Measurements from ENCODE around the gene JPH3.
"Not testable (repeated sequence)": the region's sequence is repeated elsewhere in the genome, so short reads cannot be mapped to it uniquely, and the experiment has no call there.

The JPH3 gene

DNA sequence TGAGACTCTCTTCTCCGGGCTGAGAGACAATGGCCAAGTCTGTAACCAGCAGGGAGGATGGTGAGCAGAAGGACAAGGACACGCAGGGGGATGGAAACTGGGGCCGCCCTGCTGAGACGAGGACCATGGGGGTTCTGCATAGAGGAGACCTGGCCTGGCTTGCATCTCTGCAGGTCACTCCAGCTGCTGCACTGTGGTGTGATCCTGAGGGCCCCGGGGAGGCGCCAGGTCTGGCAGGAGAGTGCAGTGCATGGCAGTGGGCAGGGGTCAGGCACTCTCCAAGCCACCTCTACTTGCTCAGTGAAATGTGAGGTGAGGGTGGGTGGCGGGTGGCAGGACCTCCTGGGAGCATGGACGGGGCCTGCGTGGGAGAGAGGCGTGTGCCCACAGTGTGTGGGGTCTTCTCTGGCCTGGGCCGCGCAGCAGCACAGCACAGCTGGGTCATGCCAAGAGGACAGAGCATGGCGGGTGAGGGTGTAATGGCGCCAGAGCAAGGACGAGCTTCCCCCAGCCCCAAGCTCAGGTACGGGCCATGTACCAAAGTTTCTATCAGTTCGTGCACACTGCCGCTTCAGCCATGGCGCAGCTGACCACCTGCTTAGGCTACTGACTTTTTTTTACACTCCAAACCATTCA is 120.4 kb downstream of the JPH3 start:
- no peak for DNase-seq

GRCh38 chr16:87723226-87723623 is 120.9 kb downstream of the JPH3 start:
- DNase-seq: peak; percentile 93

DNA sequence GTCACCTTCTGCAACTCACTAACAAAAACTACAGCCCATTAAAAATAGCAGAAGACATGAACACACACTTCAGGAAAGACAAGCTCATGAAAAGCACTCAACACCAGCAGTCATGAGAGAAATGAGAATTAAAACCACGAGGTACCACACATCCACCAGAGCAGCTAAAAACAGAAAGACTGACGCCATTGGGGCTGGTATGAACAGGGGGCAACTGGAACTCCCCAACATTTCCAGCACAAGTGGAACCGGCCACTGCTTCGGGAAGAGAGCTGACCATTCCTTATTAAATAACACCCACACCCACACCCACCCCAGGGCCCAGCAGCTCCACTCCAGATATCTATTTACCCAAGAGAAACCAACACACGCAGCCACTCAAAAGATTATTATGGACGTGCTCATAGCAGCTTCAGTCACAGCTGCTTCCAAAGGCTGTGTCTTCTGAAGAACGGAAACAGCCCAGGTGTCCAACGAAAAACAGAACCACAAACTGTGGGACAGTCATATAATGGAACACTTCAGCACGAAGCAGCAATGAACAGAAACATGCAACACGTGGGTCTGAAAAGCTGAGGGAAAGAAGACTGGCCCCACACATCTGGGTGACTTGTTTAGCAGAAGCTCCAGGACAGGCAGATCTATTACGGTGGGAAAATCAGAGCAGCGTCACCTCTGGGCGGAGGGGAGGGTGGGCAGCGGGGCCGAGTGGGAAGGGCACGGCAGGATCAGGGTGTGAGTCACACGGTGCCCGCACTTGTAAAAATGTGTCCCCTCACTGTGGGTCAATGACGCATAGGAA is 122.4 kb downstream of the JPH3 start:
- DNase-seq: no peak

DNA sequence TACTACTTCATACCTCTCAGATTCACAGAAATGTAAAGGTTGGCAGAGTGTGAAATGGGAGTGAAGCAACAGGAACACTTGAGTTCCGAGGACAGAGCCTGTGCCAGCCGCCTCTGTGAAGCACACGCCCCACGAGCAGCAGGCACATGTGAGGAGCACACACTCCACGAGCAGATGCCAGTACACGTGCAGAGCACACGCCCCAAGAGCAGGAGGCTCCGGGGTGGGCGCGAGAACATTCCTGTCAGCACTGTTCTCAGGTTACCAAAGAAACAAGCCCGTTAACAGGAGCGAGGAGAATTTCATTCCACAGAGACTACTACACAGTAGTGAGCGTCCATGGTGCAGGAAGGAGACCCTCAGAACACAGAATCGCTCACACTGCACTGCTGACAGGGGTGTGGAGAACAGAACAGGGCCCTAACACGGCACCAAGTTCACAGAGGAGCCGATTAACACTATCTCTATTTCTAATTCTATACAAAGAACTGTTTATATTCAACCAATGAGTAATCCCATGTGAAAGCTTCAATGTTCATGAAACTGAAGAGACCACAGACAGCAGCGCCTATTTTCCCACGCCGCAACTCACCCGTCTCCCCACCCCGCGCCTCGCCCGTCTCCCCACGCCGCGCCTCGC is 123.4 kb downstream of the JPH3 start:
- DNase-seq: no peak

DNA sequence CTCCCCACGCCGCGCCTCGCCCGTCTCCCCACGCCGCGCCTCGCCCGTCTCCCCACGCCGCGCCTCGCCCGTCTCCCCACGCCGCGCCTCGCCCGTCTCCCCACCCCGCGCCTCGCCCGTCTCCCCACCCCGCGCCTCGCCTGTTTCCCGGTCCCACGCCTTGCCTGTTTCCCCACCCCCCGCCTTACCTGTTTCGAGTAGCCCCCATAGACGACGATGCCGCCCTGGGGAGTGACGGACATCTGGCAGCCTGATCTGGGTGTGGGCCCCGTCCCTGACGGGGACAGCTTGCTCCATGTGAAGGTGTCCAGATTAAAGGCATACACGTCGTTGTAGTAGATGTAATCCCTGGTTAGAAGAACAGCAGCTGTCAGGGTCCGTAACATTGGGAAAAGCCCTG is 124.3 kb downstream of the JPH3 start:
- not testable (repeated sequence) for DNase-seq

- no peak for DNase-seq
These were observed 125.0 kb downstream of the JPH3 start for GRCh38 chr16:87727346-87727745.

DNA sequence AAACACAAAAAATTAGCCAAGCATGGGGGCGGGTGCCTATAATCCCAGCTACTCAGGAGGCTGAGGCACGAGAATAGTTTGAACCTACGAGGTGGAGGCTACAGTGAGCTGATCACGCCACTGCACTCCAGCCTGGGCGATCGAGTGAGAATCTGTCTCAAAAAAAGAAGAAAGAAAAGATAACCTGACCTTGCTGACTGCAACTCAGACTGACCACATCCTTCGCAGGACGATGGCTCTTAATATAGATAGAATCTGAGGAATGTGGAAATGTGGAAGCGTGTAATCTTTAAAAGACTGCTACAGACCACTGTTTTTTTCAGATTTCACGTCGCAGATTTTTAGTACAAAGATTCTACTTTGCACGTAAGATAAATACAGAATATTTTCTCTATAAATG is 125.7 kb downstream of the JPH3 start:
- no peak for DNase-seq

GRCh38 chr16:87729266-87729954 is 127.1 kb downstream of the JPH3 start:
- DNase-seq: no peak

- DNase-seq: no peak
These were observed 129.3 kb downstream of the JPH3 start for GRCh38 chr16:87731607-87732006.

- no peak for DNase-seq
These were observed 130.9 kb downstream of the JPH3 start for GRCh38 chr16:87733190-87733589.

DNA sequence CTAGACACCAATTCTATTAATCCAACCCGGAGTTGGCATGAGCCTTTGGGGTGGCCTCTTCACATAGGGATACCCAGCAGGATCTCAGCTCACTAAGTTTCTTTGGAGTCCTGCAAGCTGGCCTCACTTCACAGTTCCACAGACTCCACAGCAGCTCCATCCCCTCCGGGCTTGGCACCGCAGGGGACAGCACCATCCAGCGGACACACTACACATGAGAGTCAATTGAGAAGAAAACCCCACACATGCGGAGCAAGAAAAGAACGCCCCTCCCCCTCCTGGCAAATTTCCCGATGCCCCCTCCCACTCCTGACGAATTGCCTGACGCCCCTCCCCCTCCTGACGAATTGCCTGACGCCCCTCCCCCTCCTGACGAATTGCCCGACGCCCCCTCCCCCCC is 132.3 kb downstream of the JPH3 start:
- DNase-seq: no peak

DNA sequence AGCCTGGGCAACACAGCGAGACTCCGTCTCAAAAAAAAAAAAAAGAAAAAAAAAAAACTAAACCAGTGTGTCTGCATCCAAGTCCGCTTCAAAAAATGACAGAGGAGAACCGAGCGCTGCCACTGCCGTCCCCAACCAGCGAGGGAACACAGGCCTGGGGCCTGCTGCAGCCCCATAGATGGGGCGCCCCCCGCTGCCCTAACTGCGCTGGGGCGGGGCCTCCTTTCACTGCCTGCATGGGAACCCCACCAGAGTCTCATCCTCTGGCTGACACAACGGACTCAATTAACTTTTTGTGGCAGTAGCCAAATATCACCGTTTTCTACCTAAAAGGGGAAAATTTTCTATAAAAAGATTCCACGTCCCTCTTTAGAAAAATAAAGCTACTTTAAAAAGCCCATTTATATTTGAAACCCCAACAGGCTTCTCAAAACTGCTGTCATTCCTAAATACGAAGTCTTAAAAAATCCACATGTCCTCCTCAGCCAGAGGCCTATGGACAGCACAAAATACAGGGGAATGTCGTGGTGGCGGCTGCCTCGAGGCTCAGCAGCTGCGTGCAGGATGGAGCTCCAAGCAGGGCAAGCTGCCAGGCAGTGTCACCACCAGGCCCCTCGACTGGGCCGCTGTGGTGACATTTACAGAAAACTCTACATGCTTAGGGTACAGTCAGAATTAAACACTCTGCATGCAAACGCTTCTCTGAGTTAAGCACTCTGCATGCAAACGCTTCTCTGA is 133.1 kb downstream of the JPH3 start:
- DNase-seq: no peak

DNA sequence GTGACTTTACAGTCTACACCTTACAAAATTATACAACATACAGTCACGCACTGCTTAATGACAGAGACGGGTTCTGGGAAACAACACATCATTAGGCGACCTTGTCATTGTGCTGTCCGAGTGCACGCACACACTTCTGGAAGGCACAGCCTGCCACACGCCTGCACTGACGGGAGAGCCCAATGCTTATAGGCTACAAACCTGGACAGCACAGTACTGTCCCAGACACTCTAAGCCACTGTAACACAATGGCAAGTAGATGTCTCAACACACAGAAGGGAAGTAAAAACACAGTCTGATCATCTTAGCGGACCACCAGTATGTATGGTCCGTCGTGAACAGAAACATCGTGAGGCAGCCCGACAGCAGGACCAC is 133.7 kb downstream of the JPH3 start:
- DNase-seq: no peak

- no peak for DNase-seq
These were observed 137.5 kb downstream of the JPH3 start for GRCh38 chr16:87739801-87740200.

- no peak for DNase-seq
These were observed 138.1 kb downstream of the JPH3 start for GRCh38 chr16:87740441-87740840.

DNA sequence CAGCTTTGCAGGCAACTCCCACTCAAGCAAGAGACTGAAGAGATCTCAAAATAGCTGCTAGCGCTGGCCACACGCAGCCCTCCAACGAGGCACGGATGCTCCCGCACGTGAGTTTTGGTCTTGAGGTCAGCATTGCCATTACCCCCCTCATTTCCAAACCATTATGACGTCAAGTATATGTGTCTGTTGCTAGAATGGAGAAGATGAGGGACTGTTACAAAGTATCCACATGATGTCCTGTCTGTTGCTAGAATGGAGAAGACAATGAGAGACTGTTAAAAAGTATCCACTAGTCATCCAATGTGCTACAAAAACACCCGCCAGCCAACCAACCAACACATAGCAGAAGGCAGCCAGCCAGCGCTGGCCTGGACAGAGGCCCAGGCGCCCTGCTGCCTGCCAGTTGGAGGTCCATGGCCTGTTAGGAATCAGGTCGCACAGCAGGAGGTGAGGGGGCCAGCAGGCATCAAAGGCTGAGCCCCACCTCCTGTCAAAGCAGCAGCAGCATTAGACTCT is 138.7 kb downstream of the JPH3 start:
- DNase-seq: no peak

DNA sequence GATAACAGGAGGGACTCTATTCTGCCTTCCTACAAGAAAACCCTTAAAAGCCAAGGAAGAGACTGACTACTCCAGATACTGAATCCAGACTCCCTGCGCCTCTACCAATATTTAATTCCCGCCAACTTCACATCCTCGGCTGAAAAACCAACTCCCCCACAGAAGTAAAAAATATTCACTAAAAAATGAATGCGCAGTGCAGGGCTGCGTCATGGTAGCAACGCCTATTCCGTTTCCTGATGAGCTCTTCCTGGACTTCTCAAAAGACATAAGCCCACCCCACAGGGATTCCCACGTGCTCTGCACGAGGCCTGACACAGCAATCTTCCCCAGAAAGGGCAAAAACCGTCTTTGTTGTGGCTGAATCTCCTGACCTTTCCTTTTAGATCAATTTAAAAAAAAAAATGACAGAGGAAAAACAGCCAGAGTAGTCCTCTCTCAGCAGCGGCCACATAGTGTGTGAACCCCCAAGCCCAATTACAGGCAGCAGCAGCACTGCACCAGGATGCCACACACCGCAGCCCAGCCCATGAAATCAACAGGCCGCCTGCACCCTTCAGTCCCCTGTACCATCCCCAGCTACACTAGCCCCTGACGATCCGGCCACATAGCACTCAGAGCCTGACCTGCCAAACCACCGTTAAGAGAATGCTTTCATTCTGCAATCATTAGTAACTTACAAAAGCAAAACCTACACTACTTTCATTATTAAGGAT is 139.6 kb downstream of the JPH3 start:
- no peak for DNase-seq

GRCh38 chr16:87742781-87743490 is 140.6 kb downstream of the JPH3 start:
- DNase-seq: no peak

- no peak for DNase-seq
These were observed 142.6 kb downstream of the JPH3 start for GRCh38 chr16:87744750-87745514.

DNA sequence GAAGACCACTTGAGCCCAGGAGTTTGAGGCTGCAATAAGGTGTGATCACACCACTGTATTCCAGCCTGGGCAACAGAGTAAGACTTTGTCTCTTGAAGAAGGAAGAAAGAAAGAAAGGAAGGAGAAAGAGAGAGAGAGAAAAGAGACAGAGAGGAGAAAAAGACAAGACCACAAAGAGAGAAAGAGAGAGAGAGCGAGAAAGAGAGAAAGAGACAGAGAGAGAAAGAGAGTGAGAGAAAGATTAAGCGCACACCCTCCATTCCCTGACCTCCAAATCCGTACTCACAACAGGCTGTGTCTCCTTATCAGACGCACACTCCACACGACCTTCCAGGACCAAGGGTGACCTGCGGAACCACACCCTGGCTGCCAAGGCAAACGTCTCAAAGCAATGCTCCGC is 143.9 kb downstream of the JPH3 start:
- DNase-seq: no peak

Measured in NCI-H345 (cell line).